Lower leg skin (tissue), 4 donors: ENCODE measurements around the gene CUEDC2. TPM values are rescaled to one million over a fixed set of nuclear protein-coding genes. Genes with fewer than 3 reads are reported as not detected.

Source experiments
- DNase-seq, 2 donors: peaks; one replicate each; pipeline ENCODE4 v3.0.0-alpha.2; 2019; ENCODE audit warnings: low spot score in 2 of 2
- H3K4me3 ChIP-seq: fragments of 200-600 bp; sonication (generic); 2 replicates; pipeline ENCODE4 v1.5.1; 2017; ENCODE audit warnings: mild to moderate bottlenecking, low read depth; ENCODE audit not compliant: poor library complexity, severe bottlenecking
- CTCF ChIP-seq, 3 donors: fragments of 450-650 bp; IDR thresholded peaks; one replicate each; pipeline ENCODE4 v1.5.1; 2016; ENCODE audit warnings: antibody characterized with exemption in 3 of 3, mild to moderate bottlenecking in 3 of 3, moderate library complexity in 2 of 3
- POLR2A ChIP-seq, 2 donors: fragments of 450-650 bp; IDR thresholded peaks; one replicate each; pipeline ENCODE4 v1.6.1; 2016 to 2017; ENCODE audit warnings: antibody characterized with exemption in 2 of 2, mild to moderate bottlenecking in 1 of 2, moderate library complexity in 1 of 2
- WGBS, 2 donors: methylation state at CpG; one replicate each; pipeline ENCODE4 v1.1.5; 2018; 5-methylcytosine and 5-hydroxymethylcytosine counted together
- intact Hi-C: fragments of 100-400 bp; cut with DNase I; formaldehyde crosslinking; loops from one replicate; pipeline ENCODE4 v1.15.0; 2023; ENCODE audit warnings: low total_unique reads
- total RNA-seq, 4 donors: library from RNA; depleted of rRNA; stranded (reverse); fragments of >200 nt; gene quantifications; one replicate each; pipeline ENCODE4 v1.1.0, GENCODE V29; 2016

CUEDC2 gene
- total RNA-seq, 4 donors from 2014 or later: 30.3 to 51.2 (median 32.7) TPM

- 80 to 85% methylated on average over 5 of the region's 5 CpGs for WGBS, 2 donors
- intact Hi-C loops: loop anchor here (10.0 kb wide), 1 partner anchor 192 kb away; no protein-coding TSS in a partner anchor
- H3K4me3 ChIP-seq: no peak overlapping the region
- DNase-seq: no peak
- no peak for TF ChIP-seq CTCF (IDR thresholded peaks at IDR 0.05)
- TF ChIP-seq POLR2A (IDR thresholded peaks at IDR 0.05): no peak
These were observed 40.1 kb downstream of the CUEDC2 start for GRCh38 chr10:102392306-102392705.

- TF ChIP-seq POLR2A (IDR thresholded peaks at IDR 0.05) (no peak), CTCF (IDR thresholded peaks at IDR 0.05) (no peak)
- no peak overlapping the region for H3K4me3 ChIP-seq
- 85 to 93% methylated on average over 3 of the region's 3 CpGs for WGBS, 2 donors
- DNase-seq: no peak
- intact Hi-C loops: loop anchor here (10.0 kb wide), 1 partner anchor 195 kb away; no protein-coding TSS in a partner anchor
These were observed 42.5 kb downstream of the CUEDC2 start for GRCh38 chr10:102389894-102390293.

- DNase-seq: no peak
- no peak overlapping the region for H3K4me3 ChIP-seq
- WGBS, 2 donors: 53 to 58% methylated on average over 4 of the region's 4 CpGs
- TF ChIP-seq CTCF (IDR thresholded peaks at IDR 0.05): no peak
- TF ChIP-seq POLR2A (IDR thresholded peaks at IDR 0.05): no peak
- intact Hi-C loops: no loop called here
These were observed 47.6 kb downstream of the CUEDC2 start for GRCh38 chr10:102384606-102385429.

GRCh38 chr10:102384053-102384452, 48.3 kb downstream of the CUEDC2 start:
- no peak overlapping the region for H3K4me3 ChIP-seq
- intact Hi-C loops: no loop called here
- 38 to 47% methylated on average over 6 of the region's 6 CpGs for WGBS, 2 donors
- TF ChIP-seq CTCF (IDR thresholded peaks at IDR 0.05): no peak
- TF ChIP-seq POLR2A (IDR thresholded peaks at IDR 0.05): no peak
- no peak for DNase-seq

GRCh38 chr10:102382871-102383270, 49.5 kb downstream of the CUEDC2 start:
- no peak overlapping the region for H3K4me3 ChIP-seq
- DNase-seq: no peak
- 90 to 95% methylated on average over 8 of the region's 8 CpGs for WGBS, 2 donors
- intact Hi-C loops: no loop called here
- TF ChIP-seq CTCF (IDR thresholded peaks at IDR 0.05): no peak
- TF ChIP-seq POLR2A (IDR thresholded peaks at IDR 0.05): no peak
